ENCODE measurements around the gene RAD18. TPM values are rescaled to one million over a fixed set of nuclear protein-coding genes. Genes with fewer than 3 reads are reported as not detected.

RAD18 gene
- total and polyA plus RNA-seq, 9 of the 15 experiments (the other 6 are each of a cell fraction or from before 2014, with no cell fraction given), result 19.2 to 49.4 (median 34.4) TPM

GRCh38 chr3:8864402-8865350, 98.6 kb downstream of the RAD18 start:
- ChIA-PET CTCF (ENCODE audit: low intra/inter-chr PET ratio) (no interaction called here), POLR2A (interaction anchor here (0.6 to 0.9 kb wide), 2 partner anchors 34 to 547 kb away, joined by 4 read pairs; no protein-coding TSS in a partner anchor)
- no peaks in the 10 kb centered on the region for H3K79me2 ChIP-seq (ENCODE audit: control insufficient read depth, insufficient read depth, low read length)
- no peak overlapping the region for H3K4me2 ChIP-seq (ENCODE audit: insufficient read depth, low read length)
- H3K36me3 ChIP-seq (ENCODE audit: control insufficient read depth, insufficient read depth, low read length), result no peaks in the 10 kb centered on the region
- H3K27me3 ChIP-seq (ENCODE audit: control insufficient read depth in 2 of 2, insufficient read depth in 2 of 2, low read length in 2 of 2), result no peaks in the 10 kb centered on the region
- no peak overlapping the region for H3K27ac ChIP-seq (ENCODE audit: extremely low read depth, low read depth, low read length)
- H3K9ac ChIP-seq (ENCODE audit: insufficient read depth in 1 of 2, low read depth in 2 of 2, low read length in 2 of 2), result no peak overlapping the region
- no peaks in the 10 kb centered on the region; the same call in 1 of the 2 replicates for H4K20me1 ChIP-seq (replicated peaks; ENCODE audit: control insufficient read depth, insufficient read depth, low read length)
- FAIRE-seq (no peak), ATAC-seq (no peak), DNase-seq (ENCODE audit: extremely low read depth in 1 of 4, low spot score in 3 of 4) (no peak)
- no peak overlapping the region for H2AFZ ChIP-seq (ENCODE audit: low read depth, low read length)
- in situ Hi-C loops (cut with MboI) (no loop called here), intact Hi-C loops (cut with micrococcal nuclease) (no loop called here)
- no peak overlapping the region for H3K4me3 ChIP-seq
- H3K4me1 ChIP-seq (replicated peaks in 1 of 2; ENCODE audit: control insufficient read depth in 2 of 2, insufficient read depth in 2 of 2, low read length in 2 of 2), result no peaks in the 10 kb centered on the region
- no TSS peak for BruUV-seq (replicated peaks)
- H3K9me1 ChIP-seq (ENCODE audit: control insufficient read depth, insufficient read depth, low read length), result no peaks in the 10 kb centered on the region
- no peaks in the 10 kb centered on the region for H3K9me3 ChIP-seq (replicated peaks; ENCODE audit: control insufficient read depth, insufficient read depth, low read depth, low read length)
- WGBS (ENCODE audit: insufficient coverage, low coverage, missing lambda C conversion rate), result 83% methylated on average over 16 of the region's 16 CpGs
- no peak for TF ChIP-seq NKRF (IDR thresholded peaks at IDR 0.05; ENCODE audit: borderline replicate concordance)
- TF ChIP-seq BRD4 (IDR thresholded peaks at IDR 0.05), result no peak
- TF ChIP-seq, protein P1, sequence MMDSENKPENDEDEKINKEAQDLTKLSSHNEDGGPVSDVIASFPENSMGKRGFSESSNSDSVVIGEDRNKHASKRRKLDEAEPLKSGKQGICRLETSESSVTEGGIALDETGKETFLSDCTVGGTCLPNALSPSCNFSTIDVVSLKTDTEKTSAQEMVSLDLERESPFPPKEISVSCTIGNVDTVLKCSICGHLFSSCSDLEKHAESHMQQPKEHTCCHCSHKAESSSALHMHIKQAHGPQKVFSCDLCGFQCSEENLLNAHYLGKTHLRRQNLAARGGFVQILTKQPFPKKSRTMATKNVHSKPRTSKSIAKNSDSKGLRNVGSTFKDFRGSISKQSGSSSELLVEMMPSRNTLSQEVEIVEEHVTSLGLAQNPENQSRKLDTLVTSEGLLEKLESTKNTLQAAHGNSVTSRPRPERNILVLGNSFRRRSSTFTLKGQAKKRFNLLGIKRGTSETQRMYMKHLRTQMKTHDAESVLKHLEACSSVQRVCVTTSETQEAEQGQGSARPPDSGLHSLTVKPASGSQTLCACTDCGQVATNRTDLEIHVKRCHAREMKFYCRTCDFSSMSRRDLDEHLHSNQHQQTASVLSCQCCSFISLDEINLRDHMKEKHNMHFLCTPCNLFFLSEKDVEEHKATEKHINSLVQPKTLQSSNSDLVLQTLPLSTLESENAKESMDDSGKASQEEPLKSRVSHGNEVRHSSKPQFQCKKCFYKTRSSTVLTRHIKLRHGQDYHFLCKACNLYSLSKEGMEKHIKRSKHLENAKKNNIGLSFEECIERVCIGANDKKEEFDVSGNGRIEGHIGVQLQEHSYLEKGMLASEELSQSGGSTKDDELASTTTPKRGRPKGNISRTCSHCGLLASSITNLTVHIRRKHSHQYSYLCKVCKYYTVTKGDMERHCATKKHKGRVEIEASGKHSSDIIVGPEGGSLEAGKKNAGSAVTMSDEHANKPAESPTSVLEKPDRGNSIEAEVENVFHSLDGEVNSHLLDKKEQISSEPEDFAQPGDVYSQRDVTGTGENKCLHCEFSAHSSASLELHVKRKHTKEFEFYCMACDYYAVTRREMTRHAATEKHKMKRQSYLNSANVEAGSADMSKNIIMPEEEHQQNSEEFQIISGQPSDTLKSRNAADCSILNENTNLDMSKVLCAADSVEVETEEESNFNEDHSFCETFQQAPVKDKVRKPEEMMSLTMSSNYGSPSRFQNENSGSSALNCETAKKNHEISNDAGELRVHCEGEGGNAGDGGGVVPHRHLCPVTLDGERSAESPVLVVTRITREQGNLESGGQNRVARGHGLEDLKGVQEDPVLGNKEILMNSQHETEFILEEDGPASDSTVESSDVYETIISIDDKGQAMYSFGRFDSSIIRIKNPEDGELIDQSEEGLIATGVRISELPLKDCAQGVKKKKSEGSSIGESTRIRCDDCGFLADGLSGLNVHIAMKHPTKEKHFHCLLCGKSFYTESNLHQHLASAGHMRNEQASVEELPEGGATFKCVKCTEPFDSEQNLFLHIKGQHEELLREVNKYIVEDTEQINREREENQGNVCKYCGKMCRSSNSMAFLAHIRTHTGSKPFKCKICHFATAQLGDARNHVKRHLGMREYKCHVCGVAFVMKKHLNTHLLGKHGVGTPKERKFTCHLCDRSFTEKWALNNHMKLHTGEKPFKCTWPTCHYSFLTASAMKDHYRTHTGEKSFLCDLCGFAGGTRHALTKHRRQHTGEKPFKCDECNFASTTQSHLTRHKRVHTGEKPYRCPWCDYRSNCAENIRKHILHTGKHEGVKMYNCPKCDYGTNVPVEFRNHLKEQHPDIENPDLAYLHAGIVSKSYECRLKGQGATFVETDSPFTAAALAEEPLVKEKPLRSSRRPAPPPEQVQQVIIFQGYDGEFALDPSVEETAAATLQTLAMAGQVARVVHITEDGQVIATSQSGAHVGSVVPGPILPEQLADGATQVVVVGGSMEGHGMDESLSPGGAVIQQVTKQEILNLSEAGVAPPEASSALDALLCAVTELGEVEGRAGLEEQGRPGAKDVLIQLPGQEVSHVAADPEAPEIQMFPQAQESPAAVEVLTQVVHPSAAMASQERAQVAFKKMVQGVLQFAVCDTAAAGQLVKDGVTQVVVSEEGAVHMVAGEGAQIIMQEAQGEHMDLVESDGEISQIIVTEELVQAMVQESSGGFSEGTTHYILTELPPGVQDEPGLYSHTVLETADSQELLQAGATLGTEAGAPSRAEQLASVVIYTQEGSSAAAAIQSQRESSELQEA (IDR thresholded peaks at IDR 0.05; ENCODE audit: low read depth), result no peak
- no peak for TF ChIP-seq CBX8 (IDR thresholded peaks at IDR 0.05; ENCODE audit: borderline replicate concordance, extremely low read depth, low read depth, low read length, poor library complexity, severe bottlenecking)
- TF ChIP-seq ZNF408 (CRISPR knock-in tag; IDR thresholded peaks at IDR 0.05; ENCODE audit: low read depth), result no peak
- TF ChIP-seq USF1 (CRISPR knock-in tag; IDR thresholded peaks at IDR 0.05), result no peak
- no peak for TF ChIP-seq ETS1 (conservative IDR thresholded peaks at IDR 0.05; ENCODE audit: control insufficient read depth, low read depth, low read length)
